ENCODE data around the gene DIP2C. TPM values are rescaled to one million over a fixed set of nuclear protein-coding genes. Genes with fewer than 3 reads are reported as not detected.

The DIP2C gene
- total RNA-seq, 1 experiment from 2014 or later: 11.0 TPM

GRCh38 chr10:474406-474805 is 215.1 kb downstream of the DIP2C start:
- peaks cover 7% of the 10 kb centered on the region for H3K36me3 Mint-ChIP-seq (ENCODE audit: insufficient read depth, unreplicated experiment)
- intact Hi-C loops (cut with micrococcal nuclease; ENCODE audit: unreplicated experiment): no loop called here
- no peak overlapping the region for H3K4me3 Mint-ChIP-seq (ENCODE audit: low read depth, unreplicated experiment)
- H3K4me1 Mint-ChIP-seq (ENCODE audit: low read depth, unreplicated experiment): no peaks in the 10 kb centered on the region
- no peak overlapping the region for H3K27ac Mint-ChIP-seq (ENCODE audit: unreplicated experiment)
- H3K9me3 Mint-ChIP-seq (ENCODE audit: low read depth, unreplicated experiment): peaks cover 12% of the 10 kb centered on the region
- DNase-seq: no peak
- CTCF ChIA-PET: no interaction called here
- H3K27me3 Mint-ChIP-seq (ENCODE audit: unreplicated experiment): peaks cover 9% of the 10 kb centered on the region
- BruUV-seq (replicated peaks): no TSS peak
- TF ChIP-seq CTCF (IDR thresholded peaks at IDR 0.05; ENCODE audit: unreplicated experiment): no peak

- no TSS peak for BruUV-seq (replicated peaks)
- TF ChIP-seq CTCF (IDR thresholded peaks at IDR 0.05; ENCODE audit: unreplicated experiment): no peak
- Mint-ChIP-seq H3K4me3 (ENCODE audit: low read depth, unreplicated experiment) (no peak overlapping the region), H3K36me3 (ENCODE audit: insufficient read depth, unreplicated experiment) (peaks cover 7% of the 10 kb centered on the region), H3K9me3 (ENCODE audit: low read depth, unreplicated experiment) (peaks cover 3% of the 10 kb centered on the region), H3K27me3 (ENCODE audit: unreplicated experiment) (no peaks in the 10 kb centered on the region), H3K27ac (ENCODE audit: unreplicated experiment) (no peak overlapping the region), H3K4me1 (ENCODE audit: low read depth, unreplicated experiment) (no peaks in the 10 kb centered on the region)
- DNase-seq: no peak
- CTCF ChIA-PET: no interaction called here
- intact Hi-C loops (cut with micrococcal nuclease; ENCODE audit: unreplicated experiment): no loop called here
Measured at GRCh38 chr10:472241-472910, 217.1 kb downstream of the DIP2C start.

- no peaks in the 10 kb centered on the region for H3K27me3 Mint-ChIP-seq (ENCODE audit: unreplicated experiment)
- no TSS peak for BruUV-seq (replicated peaks)
- no peak for TF ChIP-seq CTCF (IDR thresholded peaks at IDR 0.05; ENCODE audit: unreplicated experiment)
- H3K4me1 Mint-ChIP-seq (ENCODE audit: low read depth, unreplicated experiment): no peaks in the 10 kb centered on the region
- intact Hi-C loops (cut with micrococcal nuclease; ENCODE audit: unreplicated experiment): no loop called here
- no peaks in the 10 kb centered on the region for H3K9me3 Mint-ChIP-seq (ENCODE audit: low read depth, unreplicated experiment)
- no peak overlapping the region for H3K27ac Mint-ChIP-seq (ENCODE audit: unreplicated experiment)
- H3K36me3 Mint-ChIP-seq (ENCODE audit: insufficient read depth, unreplicated experiment): no peaks in the 10 kb centered on the region
- no peak for DNase-seq
- CTCF ChIA-PET: no interaction called here
- H3K4me3 Mint-ChIP-seq (ENCODE audit: low read depth, unreplicated experiment): no peak overlapping the region
Measured at GRCh38 chr10:470339-471003, 219.0 kb downstream of the DIP2C start.

GRCh38 chr10:469947-470338 is 219.5 kb downstream of the DIP2C start:
- Mint-ChIP-seq H3K9me3 (ENCODE audit: low read depth, unreplicated experiment) (no peaks in the 10 kb centered on the region), H3K27me3 (ENCODE audit: unreplicated experiment) (no peaks in the 10 kb centered on the region), H3K36me3 (ENCODE audit: insufficient read depth, unreplicated experiment) (no peaks in the 10 kb centered on the region), H3K4me1 (ENCODE audit: low read depth, unreplicated experiment) (no peaks in the 10 kb centered on the region), H3K27ac (ENCODE audit: unreplicated experiment) (no peak overlapping the region), H3K4me3 (ENCODE audit: low read depth, unreplicated experiment) (no peak overlapping the region)
- CTCF ChIA-PET: no interaction called here
- BruUV-seq (replicated peaks): no TSS peak
- DNase-seq: no peak
- intact Hi-C loops (cut with micrococcal nuclease; ENCODE audit: unreplicated experiment): no loop called here
- TF ChIP-seq CTCF (IDR thresholded peaks at IDR 0.05; ENCODE audit: unreplicated experiment): no peak

Measured in Calu3 (cell line).